Measurements from ENCODE around the gene HACD1. TPM values are rescaled to one million over a fixed set of nuclear protein-coding genes. Genes with fewer than 3 reads are reported as not detected.

HACD1 gene, protein sequence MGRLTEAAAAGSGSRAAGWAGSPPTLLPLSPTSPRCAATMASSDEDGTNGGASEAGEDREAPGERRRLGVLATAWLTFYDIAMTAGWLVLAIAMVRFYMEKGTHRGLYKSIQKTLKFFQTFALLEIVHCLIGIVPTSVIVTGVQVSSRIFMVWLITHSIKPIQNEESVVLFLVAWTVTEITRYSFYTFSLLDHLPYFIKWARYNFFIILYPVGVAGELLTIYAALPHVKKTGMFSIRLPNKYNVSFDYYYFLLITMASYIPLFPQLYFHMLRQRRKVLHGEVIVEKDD
- 21.4 and 24.0 TPM in 2 replicates for total RNA-seq

DNA sequence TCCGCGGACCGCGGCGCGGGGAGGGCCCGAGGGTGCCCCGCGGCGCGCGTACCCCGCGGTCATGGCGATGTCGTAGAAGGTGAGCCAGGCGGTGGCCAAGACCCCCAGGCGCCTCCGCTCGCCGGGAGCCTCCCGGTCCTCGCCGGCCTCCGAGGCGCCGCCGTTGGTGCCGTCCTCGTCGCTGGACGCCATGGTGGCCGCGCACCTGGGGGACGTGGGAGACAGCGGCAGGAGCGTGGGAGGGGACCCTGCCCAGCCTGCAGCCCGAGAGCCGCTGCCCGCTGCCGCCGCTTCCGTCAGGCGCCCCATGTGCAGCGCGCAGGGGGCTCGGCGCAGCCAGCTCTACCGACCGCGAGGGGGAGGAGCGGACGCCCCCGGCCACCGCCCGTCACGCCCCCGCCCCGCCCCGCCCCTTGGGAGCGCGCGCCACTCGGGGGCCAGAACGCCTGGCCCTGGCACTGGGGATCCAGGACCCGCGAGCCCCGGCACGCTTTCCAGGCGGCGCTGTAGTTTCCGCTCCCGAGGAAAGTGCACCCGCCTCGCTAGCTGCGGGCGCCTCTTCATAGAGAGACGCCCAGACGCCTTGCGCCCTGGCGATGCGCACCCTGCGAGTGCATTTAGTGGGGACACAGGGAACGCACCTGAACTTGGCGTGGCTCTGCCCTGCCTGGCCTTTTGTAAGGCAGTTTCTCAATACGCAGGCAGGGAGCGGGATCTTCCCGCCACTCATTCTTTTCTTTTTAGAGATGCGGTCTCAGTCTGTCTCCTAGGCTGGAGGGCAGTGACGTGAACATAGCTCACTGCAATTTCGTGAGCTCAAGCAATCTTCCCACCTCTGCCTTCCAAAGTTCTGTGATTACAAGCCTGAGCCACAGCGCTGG lies at the start of gene HACD1:
HACD1 (minus strand) TSS at position 344 of the 881 bp plus-strand sequence; CDS start at position 309, 35 bp downstream.

DNA sequence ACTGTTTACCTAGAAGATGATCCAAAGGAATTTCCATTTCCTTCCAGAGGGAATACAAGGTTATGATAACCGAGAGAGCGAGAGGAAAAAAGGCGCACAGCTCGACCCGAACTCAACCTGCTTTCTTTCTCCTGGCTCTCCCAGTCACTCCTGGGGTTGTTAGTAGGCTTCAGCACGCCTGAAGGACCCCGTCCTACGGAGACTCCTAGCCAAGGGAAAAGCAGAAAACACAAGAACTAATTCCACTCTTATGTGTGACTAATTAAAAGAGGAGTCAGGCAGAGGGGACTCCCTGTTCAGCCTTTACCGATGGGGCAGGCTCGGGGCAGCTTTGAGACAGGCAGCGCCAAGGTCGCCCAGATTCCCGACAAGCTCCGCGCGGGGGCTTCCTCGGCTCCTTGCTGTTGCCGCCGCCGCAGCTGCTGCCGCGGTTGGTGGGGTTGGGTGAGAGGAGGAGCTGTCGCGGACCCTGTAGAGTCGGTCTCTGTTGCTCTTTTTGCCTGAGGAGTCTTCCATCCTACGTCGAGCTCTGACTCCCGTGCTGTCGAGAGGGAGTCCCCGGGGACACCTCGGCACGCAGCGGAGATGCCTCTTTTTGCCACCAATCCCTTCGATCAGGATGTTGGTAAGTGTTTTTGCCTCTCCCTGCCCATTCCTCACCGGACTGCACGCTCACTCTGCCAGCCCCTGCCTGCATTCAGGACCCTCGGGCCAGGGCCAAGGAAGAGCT lies 26.7 kb upstream of the HACD1 start, which contains the start of gene STAM:
STAM (plus strand) TSS at position 397 of the 730 bp plus-strand sequence; CDS start at position 586, 189 bp downstream.

Other genes with a start within 250 kb of the HACD1 start
- 0.16 and 0.25 TPM in 2 replicates for gene ST8SIA6, start 162.8 kb downstream of the HACD1 start, total RNA-seq
- gene STAM, start 26.8 kb upstream of the HACD1 start, total RNA-seq, result 8.6 and 21.8 TPM in 2 replicates
- 0.32 and 2.1 TPM in 2 replicates for gene TMEM236, start 134.8 kb upstream of the HACD1 start, total RNA-seq
- gene MRC1, start 192.0 kb upstream of the HACD1 start, total RNA-seq, result 2.1 and 281 TPM in 2 replicates